DOHH2 (cell line): ENCODE measurements around the gene SERPINB7.

Source experiments
- CTCF ChIP-seq: fragments of 200-600 bp; sonication (generic); IDR thresholded peaks from one replicate; pipeline ENCODE4 v1.5.1; 2014; ENCODE audit warnings: antibody characterized with exemption, mild to moderate bottlenecking, low read depth, low read length; ENCODE audit not compliant: poor library complexity, severe bottlenecking
- EZH2phosphoT487 ChIP-seq: fragments of 200-600 bp; sonication (generic); IDR thresholded peaks from 2 replicates; pipeline ENCODE4 v1.6.1; 2017; ENCODE audit warnings: borderline replicate concordance, mild to moderate bottlenecking, antibody characterized with exemption, low read length, moderate library complexity, mixed read lengths

GRCh38 chr18:63736876-63737275, 38.3 kb upstream of the SERPINB7 start:
- TF ChIP-seq EZH2phosphoT487 (no peak), CTCF (no peak)
